Activated T-helper 1 cell treated with anti-CD3 and anti-CD28 coated beads, Interleukin-2, amount 50 U/mL, for 16 hours (primary cell): ENCODE measurements around the gene ACACA.

Experiments used
- DNase-seq, 2 donors: peaks; one replicate each; pipeline ENCODE4 v3.0.0-alpha.2; 2020; ENCODE audit warnings: low read depth in 1 of 2, low spot score in 1 of 2

Gene ACACA

DNA sequence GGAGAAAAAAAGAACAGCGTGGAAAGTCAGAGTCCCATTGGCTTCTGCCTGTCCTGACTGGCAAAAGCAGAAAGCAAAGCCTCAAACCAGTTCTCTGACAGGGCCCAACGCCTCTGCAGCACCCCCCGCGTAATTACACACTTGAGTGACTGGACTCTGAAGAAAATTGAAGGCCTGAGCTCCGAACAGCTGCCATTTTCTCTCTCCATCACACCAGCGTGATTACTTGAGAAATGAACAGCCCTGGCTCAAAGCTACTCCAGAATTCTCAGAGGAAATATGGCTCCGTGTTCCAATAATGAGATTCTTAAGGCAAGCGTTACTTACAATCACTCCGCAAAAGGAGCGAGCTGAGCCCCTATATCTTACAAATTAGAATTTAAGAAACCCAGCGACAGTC is 173.6 kb downstream of the ACACA start:
- DNase-seq = no peak

DNA sequence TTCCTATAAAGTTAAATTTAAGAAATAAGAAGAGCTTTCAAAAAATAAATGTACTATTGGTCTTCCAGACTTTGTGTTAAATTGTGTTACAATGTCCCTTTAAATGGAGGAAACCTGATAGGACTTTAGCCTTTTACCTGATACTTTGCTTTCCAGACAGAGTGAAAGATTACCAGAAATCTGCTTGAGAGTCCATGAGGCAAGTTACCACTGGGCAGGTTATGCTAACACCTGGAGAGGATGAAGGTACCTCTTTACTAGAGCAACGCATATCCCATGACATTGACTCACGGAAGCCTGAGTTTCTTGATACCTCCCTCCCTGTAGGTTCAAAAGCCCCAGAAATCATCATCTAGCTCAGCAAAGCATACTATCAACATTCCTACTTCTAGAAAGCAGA is 174.7 kb downstream of the ACACA start:
- no peak for DNase-seq

GRCh38 chr17:37230633-37231032 is 176.0 kb downstream of the ACACA start:
- DNase-seq = no peak

- DNase-seq = no peak
Observed at GRCh38 chr17:37225465-37225864, 181.2 kb downstream of the ACACA start.

DNA sequence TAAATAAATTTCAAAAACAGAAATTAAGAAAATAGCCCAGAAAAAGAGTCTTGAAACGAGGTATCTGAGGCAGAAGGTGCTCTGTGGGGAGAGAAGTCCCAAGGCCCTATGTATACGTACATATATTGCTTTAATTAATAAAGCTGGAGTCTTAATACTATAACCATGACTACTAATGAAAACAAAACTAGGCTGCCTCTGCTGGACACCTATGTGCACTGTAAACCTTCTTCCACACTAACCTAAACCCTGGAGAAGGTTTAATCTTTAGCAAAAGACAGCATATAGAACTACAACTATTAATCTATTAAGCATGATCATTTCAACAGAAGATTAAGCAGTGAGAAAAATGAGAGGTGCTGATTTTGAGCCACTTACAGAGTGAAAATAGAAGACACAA is 184.8 kb downstream of the ACACA start:
- DNase-seq = no peak

DNA sequence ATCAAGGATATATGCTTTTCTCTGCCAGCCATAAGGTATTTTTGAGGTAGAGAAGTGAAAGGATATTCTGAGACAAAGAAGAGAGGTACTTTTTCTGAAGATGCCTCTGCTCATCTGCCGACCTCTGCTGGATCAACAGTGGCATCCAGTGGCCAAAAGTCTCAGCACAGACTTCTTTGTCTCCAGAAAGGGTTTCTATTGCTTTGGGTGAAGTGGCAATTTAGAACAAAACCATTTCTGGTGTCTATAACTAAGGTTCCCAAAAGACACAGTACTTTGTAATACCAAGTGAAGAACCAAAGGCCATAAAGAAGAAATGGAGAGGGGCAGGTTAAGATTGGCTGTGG is 186.1 kb downstream of the ACACA start:
- DNase-seq = no peak

GRCh38 chr17:37219876-37220606 is 186.6 kb downstream of the ACACA start:
- no peak for DNase-seq

- DNase-seq = no peak
Observed at GRCh38 chr17:37218849-37219248, 187.8 kb downstream of the ACACA start.

DNA sequence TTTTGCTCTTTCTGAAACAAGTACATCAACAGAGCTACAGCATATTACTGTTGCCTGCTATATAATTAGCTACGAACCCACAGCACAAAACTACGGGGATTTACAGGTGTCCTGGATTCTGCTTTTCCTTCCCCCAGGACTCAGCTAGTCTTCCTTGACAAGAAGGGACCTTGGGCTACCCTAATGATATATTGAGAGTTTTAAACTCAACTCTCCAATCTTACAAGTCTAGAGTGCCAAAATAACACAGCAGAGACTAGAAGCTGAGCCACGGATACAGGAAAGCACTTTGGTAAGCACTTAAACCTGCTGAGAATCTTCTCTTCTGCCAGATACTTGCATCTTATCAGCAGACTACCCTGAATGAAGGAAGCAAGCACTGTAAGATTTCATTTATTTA is 192.2 kb downstream of the ACACA start:
- no peak for DNase-seq

GRCh38 chr17:37213927-37214326 is 192.7 kb downstream of the ACACA start:
- DNase-seq = no peak

DNA sequence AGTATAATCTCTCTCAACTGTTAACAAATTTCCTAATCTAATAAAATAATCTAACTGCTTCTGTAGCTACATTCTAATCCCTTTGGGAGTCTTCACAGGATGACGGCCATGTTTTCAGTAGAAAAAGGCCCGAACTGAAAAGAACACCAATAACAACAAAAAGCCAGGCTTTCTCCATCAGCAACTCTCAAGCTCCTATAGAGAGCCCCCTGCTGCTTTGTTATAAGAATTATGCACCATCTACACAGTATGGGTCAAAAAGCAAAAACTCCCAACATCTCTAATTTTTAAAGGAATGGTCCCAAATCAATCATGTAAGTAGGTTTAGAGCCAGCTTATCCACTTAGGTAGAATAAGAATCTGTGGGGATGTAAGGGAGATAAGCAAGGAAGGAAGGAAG is 194.5 kb downstream of the ACACA start:
- DNase-seq = no peak

DNA sequence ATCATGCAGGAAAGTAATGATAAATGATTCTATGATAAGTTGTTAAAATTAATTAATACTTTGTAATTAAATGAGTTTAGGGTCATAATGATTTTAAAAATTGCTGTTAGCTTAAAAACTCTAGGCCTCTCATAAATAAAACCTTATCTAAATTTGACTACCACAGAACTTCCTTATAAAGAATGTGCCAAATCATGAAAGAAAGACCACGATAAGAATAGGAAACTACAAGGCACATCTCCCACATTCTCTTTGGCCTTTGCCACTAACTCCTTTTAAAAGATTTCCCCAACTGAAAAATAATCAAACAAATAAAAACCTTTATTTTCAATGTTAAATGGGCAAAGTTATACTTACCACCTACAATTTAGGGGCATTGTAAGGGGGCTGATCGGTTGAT is 195.5 kb downstream of the ACACA start:
- DNase-seq = no peak

GRCh38 chr17:37207103-37207502 is 199.5 kb downstream of the ACACA start:
- DNase-seq = no peak

DNA sequence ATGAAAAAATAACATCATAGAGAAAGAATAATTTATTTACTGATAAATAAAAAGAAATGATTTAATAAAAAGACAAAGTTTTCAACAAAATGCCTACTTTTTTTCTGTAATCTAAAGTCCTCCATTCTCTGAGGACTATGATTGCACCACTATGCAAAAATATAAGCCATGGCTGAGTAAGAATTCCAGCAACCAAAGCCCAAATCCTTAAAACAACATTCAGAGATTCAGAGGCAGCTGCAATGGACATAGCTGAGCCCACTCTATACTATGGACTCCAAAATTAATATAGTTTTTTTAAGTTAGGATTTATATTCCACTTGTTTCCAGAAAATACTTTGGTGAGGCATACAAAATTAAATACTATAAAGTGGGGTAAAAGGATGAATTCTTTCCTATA is 200.3 kb downstream of the ACACA start:
- DNase-seq = no peak

DNA sequence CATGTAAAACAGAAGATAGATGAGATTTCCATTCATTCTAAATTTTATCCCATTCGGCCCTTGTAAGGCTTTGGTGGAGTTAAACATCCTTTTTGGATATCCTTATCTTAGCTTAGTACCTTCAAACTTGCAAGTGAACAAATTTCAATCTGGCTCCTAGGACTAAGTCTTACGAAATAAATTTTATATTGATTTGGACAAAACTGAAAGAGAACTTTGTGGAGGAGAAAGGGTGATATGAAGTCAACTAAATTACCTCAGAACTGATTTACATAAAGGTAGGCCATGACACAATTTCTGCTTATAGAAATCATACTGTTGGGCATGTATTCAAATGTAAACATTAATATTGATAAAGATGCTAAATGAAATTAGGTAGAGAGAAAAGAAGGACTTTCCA is 206.1 kb downstream of the ACACA start:
- DNase-seq = no peak

DNA sequence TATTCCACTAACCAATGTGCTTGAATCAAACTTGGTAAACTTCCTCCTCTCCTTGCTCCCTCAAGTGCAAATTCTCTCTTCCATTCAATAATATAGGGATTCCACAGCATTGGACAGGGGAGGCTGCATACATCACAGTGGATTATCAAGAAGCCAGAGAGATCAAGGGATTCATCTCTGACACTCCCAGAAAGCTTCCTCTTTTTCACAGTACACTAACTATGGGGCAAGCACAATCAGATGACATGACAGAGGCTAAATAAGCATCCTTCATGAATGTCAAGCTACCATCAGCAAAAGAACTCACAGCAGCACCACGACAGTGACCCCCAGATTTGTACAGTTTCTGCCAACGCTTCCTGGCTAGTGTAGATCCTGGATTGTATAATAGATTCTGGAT is 209.3 kb downstream of the ACACA start:
- DNase-seq = no peak

DNA sequence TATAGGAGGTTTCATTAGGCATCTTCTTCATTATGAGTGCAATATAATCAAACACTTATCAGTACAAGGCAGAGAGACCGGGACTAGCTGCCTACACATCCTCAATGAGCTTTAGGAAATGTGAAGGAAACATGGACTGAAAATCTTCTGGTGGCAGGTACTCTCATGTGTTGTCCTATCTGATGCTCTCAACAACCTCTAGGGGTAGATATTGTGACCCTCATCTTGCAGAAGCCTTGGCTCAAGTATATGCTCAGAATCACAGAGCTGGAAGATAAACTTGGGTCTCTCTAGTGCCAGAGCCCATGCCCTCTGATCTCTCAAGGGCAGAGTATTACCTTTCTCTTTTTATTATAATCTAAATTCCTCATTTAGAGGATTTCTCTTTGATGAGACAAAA is 212.4 kb downstream of the ACACA start:
- no peak for DNase-seq

- DNase-seq = no peak
Observed at GRCh38 chr17:37191219-37191618, 215.4 kb downstream of the ACACA start.

- DNase-seq = no peak
Observed at GRCh38 chr17:37190493-37190892, 216.1 kb downstream of the ACACA start.

DNA sequence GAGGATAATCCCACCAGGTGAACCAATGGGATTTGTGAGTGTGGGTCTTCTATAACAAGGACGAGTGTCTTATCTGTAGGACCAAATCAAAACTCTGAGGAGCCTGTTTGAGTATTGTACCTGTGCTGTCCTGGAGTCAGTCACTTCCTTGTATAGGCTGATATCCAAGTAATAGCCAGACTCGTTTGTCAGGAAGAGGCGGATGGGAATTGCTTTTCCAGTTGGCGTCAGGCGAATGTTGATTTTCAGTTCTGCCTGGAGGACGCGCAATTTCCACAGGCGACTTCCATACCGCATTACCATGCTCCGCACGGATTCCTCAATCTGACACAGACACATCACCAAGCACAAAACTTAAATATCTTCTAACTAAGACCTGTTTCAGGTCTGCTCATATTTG is 218.5 kb downstream of the ACACA start:
- no peak for DNase-seq

DNA sequence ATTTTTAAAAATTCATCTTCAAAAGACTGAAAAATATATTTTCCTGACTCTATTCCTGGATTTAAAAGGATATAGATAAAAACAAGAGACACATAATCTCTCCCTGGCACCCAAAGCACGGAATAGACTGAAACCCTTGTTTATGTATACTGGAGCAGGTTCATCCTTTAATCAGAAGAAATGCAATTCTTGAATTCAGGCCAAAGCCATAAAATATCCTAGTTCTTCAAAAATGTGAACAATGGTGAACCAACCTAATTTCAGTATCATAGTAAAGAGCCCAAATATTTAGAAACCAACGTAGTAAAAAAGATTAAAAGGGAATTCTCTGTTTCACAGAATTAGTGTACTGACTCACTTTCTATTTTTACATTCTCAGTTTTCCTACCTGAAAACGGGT is 219.4 kb downstream of the ACACA start:
- DNase-seq = no peak

DNA sequence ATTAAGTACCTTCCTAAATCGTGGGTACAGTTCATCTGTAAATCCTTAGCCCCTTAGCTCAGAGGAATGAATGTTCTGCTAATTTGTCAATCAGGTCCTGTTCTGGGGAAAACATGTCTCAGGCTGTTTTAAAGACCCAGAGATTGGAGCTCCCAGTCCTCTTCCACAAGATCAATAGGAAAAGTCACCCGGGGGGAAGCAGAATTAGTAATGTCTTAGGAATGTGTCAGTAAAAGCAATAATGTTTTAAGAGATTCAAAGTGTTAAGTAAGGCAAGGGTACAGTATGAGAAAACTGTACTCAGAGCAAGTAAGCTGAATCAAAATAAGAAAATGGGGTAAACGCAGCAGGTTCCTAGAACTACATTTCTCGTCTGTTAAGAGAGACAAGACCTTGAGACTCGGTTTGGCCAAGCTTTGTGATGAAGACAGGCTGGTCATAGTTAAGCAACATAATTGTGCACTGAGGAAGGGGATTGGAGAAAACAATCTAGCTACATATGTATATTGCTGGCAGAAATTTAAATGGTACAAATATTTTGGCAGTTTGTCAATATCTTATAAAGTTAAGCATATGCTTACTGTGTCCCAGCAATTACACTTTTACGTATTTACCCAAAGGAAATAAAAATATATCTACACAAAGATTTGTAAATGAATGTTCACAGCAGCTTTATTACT is 223.7 kb downstream of the ACACA start:
- DNase-seq = no peak

- DNase-seq = no peak
Observed at GRCh38 chr17:37180376-37180775, 226.3 kb downstream of the ACACA start.
